ENCODE data around the gene BACE2. TPM values are rescaled to one million over a fixed set of nuclear protein-coding genes. Genes with fewer than 3 reads are reported as not detected.

BACE2 gene
- 36.2 TPM for total RNA-seq

GRCh38 chr21:41167348-41168342 lies at the start of gene BACE2:
BACE2 (plus strand) TSS chr21:41168160; CDS start chr21:41168264, 104 bp downstream.

GRCh38 chr21:41316200-41317062 lies 148.5 kb downstream of the BACE2 start, which contains the start of gene FAM3B:
FAM3B (plus strand) TSS chr21:41316801; CDS start chr21:41316880, 79 bp downstream.

Small RNA genes within 50 kb of the gene (small RNA-seq; reads per million reads assigned to genes)
- not detected for gene MIR3197 (ENCODE audit: low replicate concordance)

Other genes starting within 250 kb of the BACE2 start
- gene FAM3B, start 148.6 kb downstream of the BACE2 start, total RNA-seq, result 7.5 TPM
- 6.1 TPM for gene MX2, start 193.9 kb downstream of the BACE2 start, total RNA-seq

Measured in metanephros (tissue), 2 donors.